NCI-H1694 treated with DMSO at 0.1 percent for 48 hours (cell line): ENCODE data around the gene NCOR1.
A peak's percentile ranks its signal among the peaks of the same experiment; 100 is the strongest.

Source experiments
- DNase-seq: peaks from one replicate; lab custom pipeline; 2025; lab: John Stamatoyannopoulos, UW

The NCOR1 gene

DNA sequence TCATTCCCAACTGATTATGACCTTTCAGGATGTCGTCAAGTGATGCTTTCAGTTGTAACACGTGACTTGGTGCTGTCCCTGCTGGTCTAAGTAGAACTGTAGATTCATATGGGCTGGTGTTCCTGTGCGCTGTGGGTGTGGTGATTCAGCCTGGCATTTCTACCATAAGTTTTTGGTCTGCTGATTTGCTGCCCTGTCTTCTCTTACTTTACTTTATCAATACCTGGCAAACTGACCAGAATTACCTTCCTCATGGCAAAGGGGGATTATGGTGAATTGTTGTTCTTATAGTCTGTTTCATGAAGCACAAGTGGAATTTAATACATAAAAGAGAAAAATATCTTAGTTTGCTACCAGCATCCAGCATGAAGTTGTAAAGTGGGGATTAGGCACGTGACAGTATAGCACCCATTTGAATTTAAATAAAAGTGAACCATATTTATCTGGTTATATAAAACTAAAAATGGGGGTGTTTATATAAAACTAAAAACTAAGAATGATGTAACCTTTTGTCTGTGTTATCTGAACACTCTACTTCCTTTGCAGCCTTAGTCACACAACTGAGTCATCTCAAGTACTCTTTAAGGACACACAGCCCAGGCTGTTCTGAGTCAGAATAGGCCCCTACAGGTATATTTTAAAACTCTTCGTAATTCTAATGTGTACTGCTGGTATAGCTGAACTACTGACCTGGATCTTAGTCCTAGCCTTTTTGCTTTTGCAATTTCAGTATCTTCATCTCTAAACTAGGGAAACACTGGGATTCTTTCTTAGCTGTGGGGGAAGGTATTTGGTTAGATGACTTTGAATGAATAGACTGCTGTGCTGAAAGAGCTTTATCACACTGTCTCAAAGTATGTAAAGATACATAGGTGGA lies 187.4 kb downstream of the NCOR1 start:
- no peak for DNase-seq

DNA sequence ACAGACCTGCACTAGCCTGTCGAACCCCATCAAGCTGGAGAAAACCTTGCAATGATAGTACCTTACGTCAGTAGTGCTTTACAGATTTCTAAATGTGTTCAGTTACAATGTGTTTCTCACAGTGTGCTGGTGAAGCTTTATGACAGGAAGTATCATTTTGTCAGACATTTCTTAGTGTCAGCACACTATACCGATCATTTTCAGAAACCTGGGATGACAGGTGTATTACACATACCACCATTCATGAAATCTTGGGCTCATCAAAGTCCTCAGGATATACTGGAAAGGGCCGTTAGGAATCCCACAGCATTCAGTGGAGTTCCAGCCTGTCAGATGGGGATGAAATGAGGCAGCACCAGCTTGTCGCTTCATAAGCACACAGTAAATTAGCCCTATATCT lies 188.4 kb downstream of the NCOR1 start:
- DNase-seq, result no peak

DNA sequence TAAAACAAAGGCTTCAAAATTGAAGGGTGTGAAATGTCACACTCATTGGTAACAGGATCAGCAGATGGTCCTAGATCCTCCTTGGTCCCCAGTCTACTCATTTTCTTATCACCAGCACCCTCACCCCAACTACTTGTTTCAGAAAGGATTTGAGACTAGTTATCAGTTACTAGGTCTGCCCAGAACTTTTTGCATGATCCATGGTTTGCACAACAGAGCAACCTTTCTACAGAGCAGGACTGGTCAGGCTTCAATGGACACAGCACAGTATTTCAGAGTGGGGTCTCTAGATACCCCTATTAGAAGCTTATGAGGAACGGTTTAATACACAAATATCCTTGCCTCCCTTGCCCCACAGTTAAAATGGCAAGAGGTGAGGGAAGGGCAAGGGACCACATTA lies 190.1 kb downstream of the NCOR1 start:
- DNase-seq, result no peak

DNA sequence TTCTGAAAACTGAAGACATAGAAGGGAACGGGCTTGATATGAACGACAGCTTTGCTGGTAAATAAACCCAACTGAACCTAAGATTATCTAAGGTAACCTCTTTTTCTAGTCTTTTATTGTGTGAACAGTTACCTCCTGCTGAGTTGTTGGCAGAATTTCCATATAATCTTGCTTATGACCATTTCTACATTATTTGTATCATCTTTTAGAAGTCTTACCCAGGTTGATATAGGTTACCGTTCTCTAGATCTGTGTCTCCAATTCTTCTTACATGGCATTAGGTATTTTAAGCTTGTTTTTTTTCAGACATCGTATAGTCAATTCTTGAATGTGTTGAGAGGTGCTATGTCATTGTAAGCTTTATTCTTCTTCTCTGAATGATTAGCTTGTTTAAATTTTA lies 191.5 kb downstream of the NCOR1 start:
- no peak for DNase-seq

DNA sequence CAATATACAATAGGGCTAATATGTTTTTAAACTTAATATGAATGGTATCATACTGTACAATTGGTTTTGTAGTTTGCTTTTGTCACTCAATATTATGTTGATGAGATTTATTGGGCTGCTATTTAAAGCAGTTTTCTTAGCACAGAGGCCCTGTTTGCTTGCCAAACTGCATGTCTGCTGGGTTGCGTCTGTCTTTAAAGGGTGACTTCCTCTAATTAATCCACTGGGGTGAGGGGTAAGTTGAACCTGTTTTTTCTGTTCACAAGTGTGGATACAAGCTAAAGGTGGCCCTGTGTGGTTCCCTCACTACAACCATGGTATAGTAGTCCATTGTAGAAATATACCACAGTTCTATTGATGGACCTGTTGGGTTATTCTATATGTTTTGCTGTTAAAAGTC lies 196.0 kb downstream of the NCOR1 start:
- DNase-seq, result no peak

DNA sequence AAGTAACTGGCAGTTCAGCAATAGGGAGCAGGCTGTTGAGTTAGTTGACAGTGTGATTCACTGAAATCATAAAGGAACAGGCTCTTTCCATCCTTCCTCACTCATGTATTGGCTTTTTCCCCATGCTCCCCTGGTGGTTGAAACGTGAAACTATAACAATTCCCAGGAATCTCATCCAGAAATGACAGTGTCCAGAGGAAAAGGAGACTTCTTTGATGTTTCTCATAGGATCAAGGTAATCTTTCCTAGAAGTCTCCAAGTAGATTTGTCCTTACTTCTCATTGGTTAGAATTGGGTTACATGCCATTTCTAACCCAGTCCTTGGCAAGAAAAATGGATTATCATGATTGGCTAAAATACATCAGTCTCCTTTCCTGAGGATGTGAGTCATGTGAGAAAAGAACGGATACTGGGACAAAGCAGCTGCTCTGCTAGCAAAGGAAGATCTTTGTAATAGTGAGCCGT lies 201.4 kb downstream of the NCOR1 start:
- DNase-seq, result peak; percentile 52

DNA sequence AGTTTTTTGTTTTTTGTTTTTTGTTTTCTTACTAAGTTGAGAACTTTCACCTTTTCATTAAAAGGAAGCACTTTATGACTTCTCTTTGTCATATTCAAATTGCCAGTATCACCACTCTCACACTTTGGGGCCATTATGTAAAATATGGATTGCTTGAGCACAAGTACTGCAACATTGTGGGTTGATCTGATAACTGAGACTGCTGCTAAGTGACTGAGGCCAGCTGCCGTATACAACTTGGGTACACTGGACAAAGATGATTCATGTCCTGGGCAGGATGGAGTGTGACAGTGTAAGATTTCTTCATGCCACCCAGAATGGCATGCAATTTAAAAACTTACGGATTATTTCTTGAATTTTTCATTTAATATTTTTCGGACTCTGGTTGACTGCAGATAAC lies 207.9 kb downstream of the NCOR1 start:
- DNase-seq, result no peak

DNA sequence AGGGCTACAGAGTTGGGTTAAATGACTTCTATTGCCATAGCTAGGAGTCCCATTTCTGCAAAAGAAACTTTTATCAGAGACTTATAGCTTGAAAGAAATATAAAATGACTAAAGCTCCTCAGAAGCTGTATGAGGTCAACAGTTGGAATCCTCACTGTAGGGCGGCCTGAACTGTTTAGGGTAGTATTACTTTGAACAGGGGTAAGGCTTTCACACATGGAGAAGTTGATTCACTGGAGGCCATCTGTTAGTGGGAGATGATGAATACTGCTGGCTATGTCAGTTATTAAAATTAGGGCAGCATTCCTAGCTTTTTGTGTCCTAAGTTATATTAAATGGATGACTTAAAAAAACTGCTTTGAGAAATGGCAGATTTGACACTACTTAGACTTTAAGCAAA lies 209.7 kb downstream of the NCOR1 start:
- no peak for DNase-seq

DNA sequence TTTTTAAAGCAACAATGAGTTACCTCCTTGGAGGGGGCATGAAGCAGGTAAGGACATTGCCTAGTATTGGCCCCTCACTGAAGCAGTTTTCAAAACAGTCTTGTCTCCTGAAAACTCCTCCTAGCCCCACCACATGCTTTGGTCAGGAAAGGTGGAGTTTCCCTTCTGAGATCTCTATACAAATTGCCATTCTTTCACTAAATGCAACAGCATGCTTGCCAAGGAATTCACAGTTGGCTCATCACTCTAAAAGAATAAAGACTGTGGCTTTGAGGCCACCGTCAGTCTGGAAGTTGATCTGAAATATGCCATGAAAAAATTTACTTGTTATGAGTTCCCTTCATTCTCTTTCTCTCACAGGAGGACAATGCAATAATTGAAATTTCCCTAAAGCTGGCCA lies 211.5 kb downstream of the NCOR1 start:
- DNase-seq, result no peak

DNA sequence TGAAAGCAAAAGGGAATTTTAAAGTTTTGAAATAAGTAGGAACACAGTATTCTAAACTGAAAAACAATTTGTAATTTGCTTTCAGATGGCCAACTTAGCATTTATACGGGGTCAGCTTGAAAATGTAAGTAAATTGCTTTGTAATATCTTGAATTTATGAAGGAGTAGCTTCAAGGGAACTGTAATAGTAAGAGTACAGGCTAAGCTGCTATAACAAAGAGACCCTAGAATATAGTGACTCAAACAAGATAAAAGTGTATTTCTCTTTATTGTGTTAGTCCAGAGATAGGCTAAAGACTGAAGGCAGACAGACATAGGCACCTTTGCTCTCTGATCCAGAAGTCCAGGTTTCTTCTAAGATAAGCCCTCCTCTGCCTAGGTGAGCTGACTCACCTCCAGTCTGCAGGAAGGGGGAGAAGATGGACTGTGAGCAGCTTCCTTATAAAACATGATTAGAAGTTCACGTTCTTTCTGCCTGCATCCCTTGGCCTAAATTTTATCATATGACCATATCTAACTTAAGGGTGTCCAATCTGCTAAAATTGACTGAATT lies 212.6 kb downstream of the NCOR1 start:
- DNase-seq, result no peak

DNA sequence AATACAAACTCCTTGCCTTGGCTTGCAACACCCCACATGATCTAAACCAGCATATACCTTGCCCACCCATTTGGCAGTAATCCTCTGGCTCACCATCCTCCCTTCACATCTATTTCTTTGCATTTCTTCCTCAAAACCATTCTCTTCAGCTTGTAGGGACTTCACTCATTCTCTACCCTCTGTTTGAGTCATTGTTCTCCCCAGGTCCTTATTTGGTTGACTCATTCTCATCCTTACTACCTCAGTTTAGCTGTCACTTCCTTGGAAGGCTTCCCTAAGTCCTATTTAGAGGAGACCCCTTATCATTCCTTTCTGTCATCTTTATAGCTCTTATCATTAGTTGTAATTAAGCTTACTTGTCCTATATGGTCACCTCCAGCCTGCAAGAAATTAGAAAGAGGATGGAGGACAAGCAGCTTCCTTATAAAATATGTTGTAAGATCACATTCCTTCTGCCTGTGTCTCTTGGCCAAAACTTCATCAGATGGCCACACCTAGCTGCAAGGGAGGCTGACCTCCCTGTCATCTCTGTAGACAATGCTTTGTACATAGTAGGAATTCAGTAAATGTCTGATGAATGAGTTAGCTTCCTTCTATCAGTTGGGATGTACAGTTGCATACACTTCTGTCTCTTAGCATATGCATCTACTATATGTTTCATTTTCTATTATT lies 214.0 kb downstream of the NCOR1 start:
- DNase-seq, result no peak

DNA sequence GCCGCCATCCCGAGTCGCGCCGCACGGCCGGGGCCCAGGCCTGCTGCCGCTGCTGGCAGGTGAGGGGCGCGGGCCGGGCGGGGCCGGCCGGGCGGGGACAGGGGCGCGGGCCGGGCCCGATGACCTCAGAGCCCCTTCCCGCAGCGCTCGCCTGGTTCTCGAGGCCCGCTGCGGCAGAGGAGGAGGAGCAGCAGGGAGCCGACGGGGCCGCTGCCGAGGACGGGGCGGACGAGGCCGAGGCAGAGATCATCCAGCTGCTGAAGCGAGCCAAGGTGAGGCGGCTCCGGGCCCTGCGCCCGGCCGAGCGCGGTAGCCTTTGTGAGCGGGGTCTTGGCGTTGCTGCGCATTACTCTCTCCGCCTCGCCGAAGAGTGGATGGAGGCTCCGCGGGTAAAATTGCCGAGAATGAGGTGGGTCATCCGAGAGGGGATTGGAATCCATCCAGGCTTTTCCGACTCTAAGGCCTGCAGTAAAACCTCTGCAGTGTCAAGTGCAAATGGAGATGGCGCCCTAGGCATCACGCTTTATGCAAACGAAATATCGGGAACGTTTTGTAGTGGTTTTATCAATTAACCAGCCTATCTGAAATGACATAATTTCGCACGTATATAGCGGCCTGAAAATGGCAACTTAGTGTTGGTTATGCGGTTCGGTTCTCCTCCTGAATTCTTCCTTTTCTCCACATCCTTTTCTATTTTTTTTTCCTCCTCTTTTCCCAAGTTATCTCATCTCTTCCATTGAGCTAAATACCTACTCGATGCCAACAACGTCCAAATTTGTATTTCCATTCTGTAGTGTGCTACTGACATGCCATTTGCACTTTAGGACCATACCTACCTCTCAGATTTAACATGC lies 215.1 kb downstream of the NCOR1 start:
- no peak for DNase-seq

DNA sequence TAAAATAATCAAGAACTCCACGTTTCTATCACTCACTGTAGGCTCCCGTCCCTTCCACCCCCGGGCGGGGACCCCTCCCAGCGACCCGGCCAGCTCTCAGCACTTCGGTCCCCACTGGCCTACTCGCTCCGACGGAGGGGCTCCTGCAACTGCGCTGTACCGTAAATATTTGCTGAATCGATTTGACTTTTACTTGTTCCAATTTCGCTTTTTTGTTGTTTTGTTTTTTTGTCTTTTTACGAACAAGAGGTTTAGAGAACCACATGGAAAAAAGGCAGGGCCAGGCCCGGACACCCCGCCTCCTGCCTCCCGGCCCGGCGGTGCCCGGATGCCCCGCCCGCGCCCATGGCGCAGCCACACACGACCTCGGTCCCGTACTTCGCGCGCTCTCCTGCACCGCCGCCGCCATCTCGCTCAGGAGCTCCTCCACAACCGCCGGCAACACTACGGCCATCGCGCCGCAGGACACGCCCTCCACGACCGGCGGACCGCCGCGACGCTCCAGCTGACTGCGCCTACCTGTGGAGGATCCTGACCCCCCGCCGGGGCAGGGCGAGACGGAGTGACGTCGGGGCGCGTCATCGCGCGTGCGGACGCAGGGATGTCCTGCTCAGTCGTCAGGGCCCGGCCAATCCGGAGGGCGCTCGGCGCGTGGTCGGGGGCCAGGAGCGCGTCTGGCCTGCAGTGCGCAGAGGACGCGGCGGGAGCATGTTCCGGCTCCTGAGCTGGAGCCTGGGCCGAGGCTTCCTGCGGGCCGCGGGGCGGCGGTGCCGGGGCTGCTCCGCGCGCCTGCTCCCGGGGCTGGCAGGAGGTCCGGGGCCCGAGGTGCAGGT lies 216.0 kb downstream of the NCOR1 start, which contains the start of the genes TTC19 and ZSWIM7:
Gene TTC19, plus strand, starts transcription at position 684 of the 833 bp plus-strand sequence. Its CDS starts 25 bp downstream, at position 709.
Gene ZSWIM7, minus strand, starts transcription at position 564 of the 833 bp plus-strand sequence. Its CDS starts 110 bp downstream, at position 454.
- peak; percentile 83 for DNase-seq

DNA sequence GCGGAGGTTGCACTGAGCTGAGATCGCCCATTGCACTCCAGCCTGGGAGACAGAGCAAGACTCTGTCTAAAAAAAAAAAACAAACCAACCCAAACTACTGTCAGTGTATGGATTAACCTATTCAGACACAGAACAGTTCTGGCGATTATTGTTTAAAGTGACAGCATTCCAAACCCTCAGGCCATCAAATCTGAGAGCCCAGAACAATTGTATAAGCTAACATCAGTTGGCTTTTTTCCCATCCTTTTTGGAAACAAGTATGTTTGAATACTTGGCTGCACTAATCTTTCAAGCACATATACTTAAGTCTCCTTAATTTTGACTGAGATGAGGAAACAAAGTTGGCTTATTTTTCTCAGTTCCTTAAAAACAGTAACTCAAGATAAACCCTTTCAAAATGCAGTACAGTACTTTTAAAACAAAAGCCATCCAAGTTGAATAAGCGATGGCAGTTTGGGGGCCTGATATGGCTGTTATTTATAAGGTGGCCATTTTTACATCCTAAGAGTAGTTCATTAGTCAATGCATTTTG lies 217.2 kb downstream of the NCOR1 start:
- DNase-seq, result no peak

DNA sequence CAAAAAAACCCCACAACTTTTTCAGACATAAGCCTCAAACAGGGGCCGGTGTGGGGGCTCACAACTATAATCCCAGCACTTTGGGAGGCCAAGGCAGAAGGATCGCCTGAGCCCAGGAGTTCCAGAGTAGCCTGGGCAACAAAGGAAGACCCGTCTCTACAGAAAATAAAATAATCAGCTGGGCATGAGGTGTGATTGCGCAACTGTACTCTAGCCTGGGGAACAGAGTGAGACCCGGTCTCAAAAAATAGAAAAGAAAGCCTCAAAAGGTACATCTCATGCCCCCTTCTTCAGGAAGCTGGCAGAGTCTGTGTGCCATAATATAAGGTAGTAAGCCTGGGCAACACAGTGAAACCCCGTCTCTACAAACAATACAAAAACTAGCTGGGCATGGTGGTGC lies 219.0 kb downstream of the NCOR1 start:
- no peak for DNase-seq

DNA sequence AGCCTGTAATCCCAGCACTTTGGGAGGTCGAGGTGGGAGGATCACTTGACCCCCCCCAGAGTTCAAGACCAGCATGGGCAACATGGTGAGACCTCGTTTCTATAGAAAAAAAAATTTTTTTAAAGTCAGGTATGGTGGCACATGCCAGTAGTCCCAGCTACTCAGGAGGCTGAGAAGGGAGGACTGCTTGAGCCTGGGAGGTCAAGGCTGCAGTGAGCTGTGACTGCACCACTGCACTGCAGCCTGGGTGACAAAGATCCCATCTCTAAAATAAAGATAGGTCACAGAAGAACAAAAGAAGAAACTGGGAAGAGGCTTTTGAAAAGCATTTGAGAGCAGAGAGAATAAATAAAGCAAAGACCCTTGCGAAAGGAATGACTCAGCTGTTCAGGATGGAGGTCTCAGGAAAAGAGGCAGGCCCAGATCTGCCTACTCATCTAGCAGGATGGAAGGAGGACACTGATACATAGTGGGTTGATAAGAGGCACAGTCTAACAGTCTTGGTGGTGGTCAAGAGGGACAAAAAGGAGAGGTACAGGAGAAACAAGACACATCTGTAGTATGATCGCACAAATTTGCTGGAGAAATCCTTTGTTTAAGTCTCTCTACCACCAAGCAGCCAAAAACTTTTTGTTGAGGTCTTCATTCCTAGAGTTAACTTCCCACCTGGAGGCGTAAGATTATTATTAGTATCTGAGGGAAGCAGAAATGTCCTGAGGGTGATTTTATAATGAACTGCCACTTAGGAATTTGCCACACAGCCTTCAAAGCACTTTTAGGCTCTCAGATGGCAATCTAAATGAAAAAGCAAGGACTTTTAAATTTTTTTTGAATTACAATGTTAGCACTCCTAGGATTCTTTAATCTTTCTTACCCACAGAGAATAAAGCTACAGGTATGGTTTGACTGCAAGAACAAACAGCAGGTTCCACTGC lies 233.4 kb downstream of the NCOR1 start:
- DNase-seq, result no peak

DNA sequence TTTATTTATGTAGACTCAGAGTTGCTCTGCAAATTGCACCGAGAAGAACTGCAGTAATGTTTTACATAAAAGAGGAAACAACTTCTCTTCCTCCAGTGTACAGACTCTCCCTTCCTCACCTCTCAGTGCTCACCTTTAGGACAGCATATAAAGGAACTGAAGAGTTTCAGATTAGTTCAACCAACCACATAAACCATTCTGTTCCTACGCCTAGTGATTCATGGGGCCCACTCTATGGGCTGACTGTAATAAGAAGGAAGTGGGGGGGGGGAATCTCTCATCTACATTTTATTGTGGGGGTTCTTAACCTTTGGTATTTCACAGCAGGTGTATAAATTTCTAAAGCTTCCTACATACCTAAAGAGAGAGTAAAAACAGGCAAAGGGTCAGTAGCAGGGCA lies 234.1 kb downstream of the NCOR1 start:
- no peak for DNase-seq
